Neural cell (in vitro differentiated cells): ENCODE measurements around the gene SLK. TPM values are rescaled to one million over a fixed set of nuclear protein-coding genes. Genes with fewer than 3 reads are reported as not detected.

ENCODE experiments used
- H2AFZ ChIP-seq: fragments of 200-600, 300-800 bp; sonication (generic), shearing (Covaris generic); 2 replicates; pipeline ENCODE4 v1.6.0; 2014; ENCODE audit warnings: low read depth, mild to moderate bottlenecking, antibody characterized with exemption, low read length, moderate library complexity
- H3F3A ChIP-seq: fragments of 200-600 bp; shearing (Covaris generic); 2 replicates; pipeline ENCODE4 v1.6.1; 2016; ENCODE audit warnings: mild to moderate bottlenecking, moderate library complexity, mixed read lengths, antibody characterized with exemption, low read length; ENCODE audit not compliant: insufficient read depth, poor library complexity, severe bottlenecking
- H3K27ac ChIP-seq: fragments of 200-600, 300-800 bp; sonication (generic), shearing (Covaris generic); 2 replicates; pipeline ENCODE4 v1.5.1; 2014; ENCODE audit warnings: mild to moderate bottlenecking, low read length, moderate library complexity
- H3K27me3 ChIP-seq: fragments of 300-800, 200-600 bp; sonication (generic), shearing (Covaris generic); 2 replicates; pipeline ENCODE4 v1.6.0; 2014; ENCODE audit warnings: mild to moderate bottlenecking, low read depth, low read length, moderate library complexity; ENCODE audit not compliant: insufficient read depth
- H3K36me3 ChIP-seq: fragments of 300-800, 200-600 bp; sonication (generic), shearing (Covaris generic); 2 replicates; pipeline ENCODE4 v1.5.1; 2014; ENCODE audit warnings: mild to moderate bottlenecking, antibody characterized with exemption, low read length, moderate library complexity; ENCODE audit not compliant: insufficient read depth
- H3K4me2 ChIP-seq: fragments of 300-800, 200-600 bp; sonication (generic), shearing (Covaris generic); 2 replicates; pipeline ENCODE4 v1.6.0; 2014; ENCODE audit warnings: mild to moderate bottlenecking, low read length
- H3K4me3 ChIP-seq: fragments of 300-800, 200-600 bp; sonication (generic), shearing (Covaris generic); 2 replicates; pipeline ENCODE4 v1.5.1; 2014; ENCODE audit warnings: mild to moderate bottlenecking, low read length, moderate library complexity
- H3K79me2 ChIP-seq: fragments of 200-600 bp; shearing (Covaris generic); replicated peaks from 2 replicates; pipeline ENCODE4 v1.6.0; 2014; ENCODE audit warnings: mild to moderate bottlenecking, low read length, moderate library complexity; ENCODE audit not compliant: insufficient read depth
- H3K9ac ChIP-seq: fragments of 300-800, 200-600 bp; sonication (generic), shearing (Covaris generic); 2 replicates; pipeline ENCODE4 v1.6.1; 2016; ENCODE audit warnings: mild to moderate bottlenecking, low read length, mixed read lengths
- H3K9me2 ChIP-seq: fragments of 200-600 bp; shearing (Covaris generic); 2 replicates; pipeline ENCODE4 v1.6.1; 2016; ENCODE audit warnings: mild to moderate bottlenecking, low read length, mixed read lengths; ENCODE audit not compliant: insufficient read depth
- H3K9me3 ChIP-seq: fragments of 200-600, 300-800 bp; sonication (generic), shearing (Covaris generic); 2 replicates; pipeline ENCODE4 v1.6.1; 2016; ENCODE audit warnings: mild to moderate bottlenecking, mixed run types, low read length, moderate library complexity, mixed read lengths
- H4K20me1 ChIP-seq: fragments of 200-600 bp; shearing (Covaris generic); 2 replicates; pipeline ENCODE4 v1.6.1; 2016; ENCODE audit warnings: mild to moderate bottlenecking, mixed run types; ENCODE audit not compliant: insufficient read depth
- EP300 ChIP-seq: fragments of 450-650 bp; conservative IDR thresholded peaks from 2 replicates; pipeline ENCODE4 v1.6.1; 2014; ENCODE audit warnings: antibody characterized with exemption, mild to moderate bottlenecking, moderate library complexity; ENCODE audit not compliant: poor library complexity, severe bottlenecking
- EZH2 ChIP-seq: fragments of 200-600, 300-800 bp; shearing (Covaris generic), sonication (generic); IDR thresholded peaks from 2 replicates; pipeline ENCODE4 v1.6.1; 2014; ENCODE audit warnings: antibody characterized with exemption, low read length, borderline replicate concordance, mild to moderate bottlenecking; ENCODE audit not compliant: insufficient read depth, poor library complexity, severe bottlenecking
- MXI1 ChIP-seq: fragments of 450-650 bp; conservative IDR thresholded peaks from 2 replicates; pipeline ENCODE4 v1.6.1; 2014; ENCODE audit warnings: antibody characterized with exemption, mild to moderate bottlenecking; ENCODE audit not compliant: poor library complexity, severe bottlenecking
- POLR2AphosphoS5 ChIP-seq: IDR thresholded peaks from 2 replicates; pipeline ENCODE4 v1.6.1; 2012
- RAD21 ChIP-seq: fragments of 450-650 bp; conservative IDR thresholded peaks from 2 replicates; pipeline ENCODE4 v1.6.1; 2014; ENCODE audit warnings: antibody characterized with exemption, mild to moderate bottlenecking, moderate library complexity
- SMC3 ChIP-seq: fragments of 450-650 bp; conservative IDR thresholded peaks from 2 replicates; pipeline ENCODE4 v1.6.1; 2014; ENCODE audit warnings: antibody characterized with exemption, mild to moderate bottlenecking, moderate library complexity; ENCODE audit not compliant: poor library complexity
- TAF1 ChIP-seq: IDR thresholded peaks from 2 replicates; pipeline ENCODE4 v1.6.1; 2012; ENCODE audit warnings: low read depth
- polyA plus RNA-seq: library from polyadenylated mRNA; depleted of rRNA; stranded (reverse); fragments of >200 nt; gene quantifications from 2 replicates; pipeline ENCODE4 v1.2.3, GENCODE V29; 2014
- TF ChIP-seq, protein P1 (sequence below): fragments of 450-650 bp; IDR thresholded peaks from 2 replicates; pipeline ENCODE4 v1.5.1; 2014; ENCODE audit warnings: antibody characterized with exemption, mild to moderate bottlenecking, moderate library complexity; ENCODE audit not compliant: poor library complexity, severe bottlenecking
- TF ChIP-seq, protein P2 (sequence below): IDR thresholded peaks from 2 replicates; pipeline ENCODE4 v1.6.1; 2012; ENCODE audit warnings: borderline replicate concordance

SLK gene
- polyA plus RNA-seq, 1 donor from 2014 or later: 23.7 TPM

DNA sequence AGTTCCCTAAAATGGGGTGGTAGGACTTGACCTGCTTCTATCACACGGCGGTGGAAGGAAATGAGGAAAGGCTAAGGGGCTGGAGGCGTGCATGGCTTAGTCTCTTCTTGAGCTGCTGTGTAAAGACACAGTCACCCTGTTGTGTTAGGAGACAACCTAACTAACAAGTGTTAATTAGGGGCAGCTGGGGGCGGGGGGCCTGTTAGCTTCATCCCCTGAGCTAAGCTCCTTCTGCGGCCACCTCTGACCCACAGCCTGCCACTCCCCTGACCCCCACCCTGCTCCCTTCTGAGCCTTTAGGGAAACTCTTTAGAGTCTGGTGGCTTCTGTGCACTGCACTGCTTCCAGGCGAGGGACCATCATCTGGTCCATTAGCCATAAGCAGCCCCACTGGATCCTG lies 90.8 kb downstream of the SLK start:
- Histone ChIP-seq H3K9ac (no peak overlapping the region), H3K9me3 (no peaks in the 10 kb centered on the region), H3F3A (no peaks in the 10 kb centered on the region), H3K27me3 (no peaks in the 10 kb centered on the region), H2AFZ (no peak overlapping the region), H3K4me2 (no peak overlapping the region), H3K27ac (no peak overlapping the region), H3K4me3 (no peak overlapping the region), H4K20me1 (no peaks in the 10 kb centered on the region), H3K79me2 (no peaks in the 10 kb centered on the region), H3K9me2 (no peaks in the 10 kb centered on the region), H3K36me3 (no peaks in the 10 kb centered on the region)
- TF ChIP-seq EZH2 (no peak), POLR2AphosphoS5 (no peak)

DNA sequence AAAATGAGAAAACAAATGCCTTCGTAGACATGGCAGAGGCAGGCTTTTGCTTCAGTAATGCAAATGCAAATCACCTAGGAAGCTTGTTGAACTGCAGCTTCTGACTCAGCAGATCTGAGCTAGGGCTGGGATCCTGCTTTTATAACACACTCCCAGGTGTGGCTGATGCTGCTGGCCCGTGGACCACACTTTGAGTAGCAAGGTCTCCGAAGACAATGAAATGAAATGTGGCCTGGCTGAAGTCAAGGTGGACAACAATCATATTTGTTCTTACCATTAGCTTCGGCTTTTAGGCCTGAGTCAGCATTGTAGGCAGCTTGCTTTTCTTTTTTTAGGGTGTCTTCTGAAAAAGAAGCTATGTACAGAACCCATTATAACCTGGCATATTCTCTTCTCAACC lies 92.4 kb downstream of the SLK start:
- Histone ChIP-seq H4K20me1 (no peaks in the 10 kb centered on the region), H3K27me3 (no peaks in the 10 kb centered on the region), H3K9me2 (no peaks in the 10 kb centered on the region), H3K27ac (no peak overlapping the region), H3K9ac (no peak overlapping the region), H3K79me2 (no peaks in the 10 kb centered on the region), H3K4me2 (no peak overlapping the region), H3K9me3 (no peaks in the 10 kb centered on the region), H3F3A (no peaks in the 10 kb centered on the region), H3K36me3 (no peaks in the 10 kb centered on the region), H3K4me3 (no peak overlapping the region), H2AFZ (no peak overlapping the region)
- TF ChIP-seq, protein P1, sequence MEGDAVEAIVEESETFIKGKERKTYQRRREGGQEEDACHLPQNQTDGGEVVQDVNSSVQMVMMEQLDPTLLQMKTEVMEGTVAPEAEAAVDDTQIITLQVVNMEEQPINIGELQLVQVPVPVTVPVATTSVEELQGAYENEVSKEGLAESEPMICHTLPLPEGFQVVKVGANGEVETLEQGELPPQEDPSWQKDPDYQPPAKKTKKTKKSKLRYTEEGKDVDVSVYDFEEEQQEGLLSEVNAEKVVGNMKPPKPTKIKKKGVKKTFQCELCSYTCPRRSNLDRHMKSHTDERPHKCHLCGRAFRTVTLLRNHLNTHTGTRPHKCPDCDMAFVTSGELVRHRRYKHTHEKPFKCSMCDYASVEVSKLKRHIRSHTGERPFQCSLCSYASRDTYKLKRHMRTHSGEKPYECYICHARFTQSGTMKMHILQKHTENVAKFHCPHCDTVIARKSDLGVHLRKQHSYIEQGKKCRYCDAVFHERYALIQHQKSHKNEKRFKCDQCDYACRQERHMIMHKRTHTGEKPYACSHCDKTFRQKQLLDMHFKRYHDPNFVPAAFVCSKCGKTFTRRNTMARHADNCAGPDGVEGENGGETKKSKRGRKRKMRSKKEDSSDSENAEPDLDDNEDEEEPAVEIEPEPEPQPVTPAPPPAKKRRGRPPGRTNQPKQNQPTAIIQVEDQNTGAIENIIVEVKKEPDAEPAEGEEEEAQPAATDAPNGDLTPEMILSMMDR: no peak
- TF ChIP-seq SMC3: no peak
- TF ChIP-seq POLR2AphosphoS5: no peak

DNA sequence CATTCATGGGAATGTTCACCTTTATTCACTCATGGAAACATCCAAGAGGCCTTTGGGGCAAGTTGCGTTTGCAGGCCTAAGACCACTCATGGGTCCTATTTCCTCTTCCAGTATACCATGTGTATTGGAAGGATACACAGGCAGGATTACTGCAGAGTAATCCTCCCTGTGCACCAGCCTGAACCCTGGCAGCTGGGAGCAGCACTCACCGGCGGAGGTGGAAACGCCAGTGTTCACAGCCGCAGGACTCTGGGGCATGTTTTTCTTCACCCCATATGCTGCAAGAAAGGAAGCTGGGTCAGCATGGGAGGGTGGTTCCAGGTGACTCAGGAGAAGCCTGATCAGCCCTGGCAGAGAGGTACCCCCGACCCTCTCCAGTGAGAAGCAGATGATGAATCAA lies 94.3 kb downstream of the SLK start:
- Histone ChIP-seq H3K27ac (no peak overlapping the region), H2AFZ (no peak overlapping the region), H4K20me1 (no peaks in the 10 kb centered on the region), H3K9ac (no peak overlapping the region), H3K27me3 (no peaks in the 10 kb centered on the region), H3K9me2 (no peaks in the 10 kb centered on the region), H3K9me3 (no peaks in the 10 kb centered on the region), H3K79me2 (no peaks in the 10 kb centered on the region), H3K36me3 (no peaks in the 10 kb centered on the region), H3K4me3 (no peak overlapping the region), H3K4me2 (no peak overlapping the region), H3F3A (no peaks in the 10 kb centered on the region)
- TF ChIP-seq, protein P2, sequence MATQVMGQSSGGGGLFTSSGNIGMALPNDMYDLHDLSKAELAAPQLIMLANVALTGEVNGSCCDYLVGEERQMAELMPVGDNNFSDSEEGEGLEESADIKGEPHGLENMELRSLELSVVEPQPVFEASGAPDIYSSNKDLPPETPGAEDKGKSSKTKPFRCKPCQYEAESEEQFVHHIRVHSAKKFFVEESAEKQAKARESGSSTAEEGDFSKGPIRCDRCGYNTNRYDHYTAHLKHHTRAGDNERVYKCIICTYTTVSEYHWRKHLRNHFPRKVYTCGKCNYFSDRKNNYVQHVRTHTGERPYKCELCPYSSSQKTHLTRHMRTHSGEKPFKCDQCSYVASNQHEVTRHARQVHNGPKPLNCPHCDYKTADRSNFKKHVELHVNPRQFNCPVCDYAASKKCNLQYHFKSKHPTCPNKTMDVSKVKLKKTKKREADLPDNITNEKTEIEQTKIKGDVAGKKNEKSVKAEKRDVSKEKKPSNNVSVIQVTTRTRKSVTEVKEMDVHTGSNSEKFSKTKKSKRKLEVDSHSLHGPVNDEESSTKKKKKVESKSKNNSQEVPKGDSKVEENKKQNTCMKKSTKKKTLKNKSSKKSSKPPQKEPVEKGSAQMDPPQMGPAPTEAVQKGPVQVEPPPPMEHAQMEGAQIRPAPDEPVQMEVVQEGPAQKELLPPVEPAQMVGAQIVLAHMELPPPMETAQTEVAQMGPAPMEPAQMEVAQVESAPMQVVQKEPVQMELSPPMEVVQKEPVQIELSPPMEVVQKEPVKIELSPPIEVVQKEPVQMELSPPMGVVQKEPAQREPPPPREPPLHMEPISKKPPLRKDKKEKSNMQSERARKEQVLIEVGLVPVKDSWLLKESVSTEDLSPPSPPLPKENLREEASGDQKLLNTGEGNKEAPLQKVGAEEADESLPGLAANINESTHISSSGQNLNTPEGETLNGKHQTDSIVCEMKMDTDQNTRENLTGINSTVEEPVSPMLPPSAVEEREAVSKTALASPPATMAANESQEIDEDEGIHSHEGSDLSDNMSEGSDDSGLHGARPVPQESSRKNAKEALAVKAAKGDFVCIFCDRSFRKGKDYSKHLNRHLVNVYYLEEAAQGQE: no peak
- TF ChIP-seq TAF1 (no peak), SMC3 (no peak), EP300 (no peak), POLR2AphosphoS5 (no peak), MXI1 (no peak), EZH2 (no peak), RAD21 (no peak)
- TF ChIP-seq, protein P1: no peak
